ENCODE results near the gene SFXN3.

DNA sequence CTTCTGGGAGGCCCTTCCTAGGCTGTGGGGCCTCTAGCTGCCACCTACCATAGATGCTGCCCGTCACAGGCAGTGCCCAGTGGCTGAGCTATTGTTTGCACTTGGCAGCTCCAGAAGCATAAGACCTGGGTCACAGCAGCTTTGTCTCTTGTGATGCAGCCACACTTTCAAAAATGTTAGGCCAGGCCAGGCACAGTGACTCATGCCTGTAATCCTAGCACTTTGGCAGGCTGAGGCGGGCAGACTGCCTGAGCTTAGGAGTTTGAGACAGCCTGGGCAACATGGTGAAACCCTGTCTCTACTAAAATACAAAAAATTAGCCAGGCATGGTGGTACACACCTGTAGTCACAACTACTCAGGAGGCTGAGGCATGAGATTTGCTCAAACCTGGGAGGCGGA is 21.3 kb downstream of the SFXN3 start:
- TF ChIP-seq POLR2A (IDR thresholded peaks at IDR 0.05) (no peak), POLR2AphosphoS5 (IDR thresholded peaks at IDR 0.05) (no peak), EP300 (IDR thresholded peaks at IDR 0.05) (no peak)
- TF ChIP-seq, protein P1, sequence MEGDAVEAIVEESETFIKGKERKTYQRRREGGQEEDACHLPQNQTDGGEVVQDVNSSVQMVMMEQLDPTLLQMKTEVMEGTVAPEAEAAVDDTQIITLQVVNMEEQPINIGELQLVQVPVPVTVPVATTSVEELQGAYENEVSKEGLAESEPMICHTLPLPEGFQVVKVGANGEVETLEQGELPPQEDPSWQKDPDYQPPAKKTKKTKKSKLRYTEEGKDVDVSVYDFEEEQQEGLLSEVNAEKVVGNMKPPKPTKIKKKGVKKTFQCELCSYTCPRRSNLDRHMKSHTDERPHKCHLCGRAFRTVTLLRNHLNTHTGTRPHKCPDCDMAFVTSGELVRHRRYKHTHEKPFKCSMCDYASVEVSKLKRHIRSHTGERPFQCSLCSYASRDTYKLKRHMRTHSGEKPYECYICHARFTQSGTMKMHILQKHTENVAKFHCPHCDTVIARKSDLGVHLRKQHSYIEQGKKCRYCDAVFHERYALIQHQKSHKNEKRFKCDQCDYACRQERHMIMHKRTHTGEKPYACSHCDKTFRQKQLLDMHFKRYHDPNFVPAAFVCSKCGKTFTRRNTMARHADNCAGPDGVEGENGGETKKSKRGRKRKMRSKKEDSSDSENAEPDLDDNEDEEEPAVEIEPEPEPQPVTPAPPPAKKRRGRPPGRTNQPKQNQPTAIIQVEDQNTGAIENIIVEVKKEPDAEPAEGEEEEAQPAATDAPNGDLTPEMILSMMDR (IDR thresholded peaks at IDR 0.05), result no peak
